Spleen (tissue), 7 donors: Measurements from ENCODE around the gene MEIOSIN.

Source experiments
- CTCF ChIP-seq, 11 experiments: fragments of 200-600 bp in 7 of 11; fragments of 450-650 bp in 4 of 11; sonication (generic) in 4 of 11; IDR thresholded peaks in 8 of 11; conservative IDR thresholded peaks in 3 of 11; 1 replicate in 7 of 11; 2 replicates in 4 of 11; pipeline versions ENCODE4 v1.4.0 to v1.8.0; 2016 to 2021; ENCODE audit warnings: antibody characterized with exemption in 11 of 11, inconsistent platforms in 4 of 11, mild to moderate bottlenecking in 1 of 11
- POLR2A ChIP-seq, 3 donors: fragments of 450-650 bp; IDR thresholded peaks; one replicate each; pipeline ENCODE4 v1.5.1; 2017; ENCODE audit warnings: antibody characterized with exemption in 3 of 3, mild to moderate bottlenecking in 1 of 3
- donor health status: DM: no; HTN: no; CAD: no; lungs with moderate emphysema.
- donor health status: DM: no; HTN: no; CAD: no.
- donor health status: DM: no; HTN: no; CAD: no.

GRCh38 chr19:45793876-45794275 is 60.6 kb downstream of the MEIOSIN start:
- TF ChIP-seq CTCF (IDR thresholded peaks at IDR 0.05 in 8 of 11, conservative IDR thresholded peaks at IDR 0.05 in 3 of 11) (no peak), POLR2A (IDR thresholded peaks at IDR 0.05) (no peak)
